HG03139 (cell line): Measurements from ENCODE around the gene TMEM63C.

Source experiments
- ATAC-seq: cut with Tn5 transposase; IDR thresholded peaks from one replicate; pipeline ENCODE4 v1.9.1; 2021; ENCODE audit not compliant: unreplicated experiment

TMEM63C gene

GRCh38 chr14:77220246-77221017 lies 38.8 kb downstream of the TMEM63C start:
- no peak for ATAC-seq

GRCh38 chr14:77221241-77221871 lies 39.8 kb downstream of the TMEM63C start:
- no peak for ATAC-seq

GRCh38 chr14:77222546-77223225 lies 41.1 kb downstream of the TMEM63C start:
- ATAC-seq = no peak

GRCh38 chr14:77224212-77224611 lies 42.6 kb downstream of the TMEM63C start:
- no peak for ATAC-seq

- no peak for ATAC-seq
Observed at GRCh38 chr14:77225254-77225653, 43.7 kb downstream of the TMEM63C start.

- ATAC-seq = no peak
Observed at GRCh38 chr14:77225892-77226557, 44.4 kb downstream of the TMEM63C start.

GRCh38 chr14:77228056-77228455 lies 46.5 kb downstream of the TMEM63C start:
- ATAC-seq = no peak

- no peak for ATAC-seq
Observed at GRCh38 chr14:77230914-77231313, 49.3 kb downstream of the TMEM63C start.

- ATAC-seq = no peak
Observed at GRCh38 chr14:77231721-77232120, 50.1 kb downstream of the TMEM63C start.

GRCh38 chr14:77236814-77237213 lies 55.2 kb downstream of the TMEM63C start:
- ATAC-seq = no peak

GRCh38 chr14:77238356-77238755 lies 56.8 kb downstream of the TMEM63C start:
- no peak for ATAC-seq

GRCh38 chr14:77238996-77239395 lies 57.4 kb downstream of the TMEM63C start:
- ATAC-seq = no peak

GRCh38 chr14:77239412-77239811 lies 57.8 kb downstream of the TMEM63C start:
- no peak for ATAC-seq

- no peak for ATAC-seq
Observed at GRCh38 chr14:77240336-77240915, 58.8 kb downstream of the TMEM63C start.

- no peak for ATAC-seq
Observed at GRCh38 chr14:77241955-77242354, 60.4 kb downstream of the TMEM63C start.

GRCh38 chr14:77242752-77243151 lies 61.2 kb downstream of the TMEM63C start:
- no peak for ATAC-seq

GRCh38 chr14:77243853-77244252 lies 62.3 kb downstream of the TMEM63C start:
- ATAC-seq = no peak

- ATAC-seq = no peak
Observed at GRCh38 chr14:77245820-77246219, 64.2 kb downstream of the TMEM63C start.

GRCh38 chr14:77246784-77247183 lies 65.2 kb downstream of the TMEM63C start:
- ATAC-seq = no peak

- no peak for ATAC-seq
Observed at GRCh38 chr14:77248666-77249065, 67.1 kb downstream of the TMEM63C start.

GRCh38 chr14:77249286-77249685 lies 67.7 kb downstream of the TMEM63C start:
- ATAC-seq = no peak
